Measurements from ENCODE around the gene CEMIP. TPM values are rescaled to one million over a fixed set of nuclear protein-coding genes. Genes with fewer than 3 reads are reported as not detected.

CEMIP gene
- total RNA-seq, 4 donors from 2014 or later: 3.4 to 9.7 (median 4.9) TPM

- no peak for TF ChIP-seq POLR2A (IDR thresholded peaks at IDR 0.05)
- TF ChIP-seq, protein P1, sequence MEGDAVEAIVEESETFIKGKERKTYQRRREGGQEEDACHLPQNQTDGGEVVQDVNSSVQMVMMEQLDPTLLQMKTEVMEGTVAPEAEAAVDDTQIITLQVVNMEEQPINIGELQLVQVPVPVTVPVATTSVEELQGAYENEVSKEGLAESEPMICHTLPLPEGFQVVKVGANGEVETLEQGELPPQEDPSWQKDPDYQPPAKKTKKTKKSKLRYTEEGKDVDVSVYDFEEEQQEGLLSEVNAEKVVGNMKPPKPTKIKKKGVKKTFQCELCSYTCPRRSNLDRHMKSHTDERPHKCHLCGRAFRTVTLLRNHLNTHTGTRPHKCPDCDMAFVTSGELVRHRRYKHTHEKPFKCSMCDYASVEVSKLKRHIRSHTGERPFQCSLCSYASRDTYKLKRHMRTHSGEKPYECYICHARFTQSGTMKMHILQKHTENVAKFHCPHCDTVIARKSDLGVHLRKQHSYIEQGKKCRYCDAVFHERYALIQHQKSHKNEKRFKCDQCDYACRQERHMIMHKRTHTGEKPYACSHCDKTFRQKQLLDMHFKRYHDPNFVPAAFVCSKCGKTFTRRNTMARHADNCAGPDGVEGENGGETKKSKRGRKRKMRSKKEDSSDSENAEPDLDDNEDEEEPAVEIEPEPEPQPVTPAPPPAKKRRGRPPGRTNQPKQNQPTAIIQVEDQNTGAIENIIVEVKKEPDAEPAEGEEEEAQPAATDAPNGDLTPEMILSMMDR (IDR thresholded peaks at IDR 0.05): no peak
- no peak overlapping the region for H3K4me3 ChIP-seq (ENCODE audit: low read depth, poor library complexity, severe bottlenecking)
- no peak for DNase-seq (ENCODE audit: low spot score in 2 of 2)
- WGBS, 2 donors: 96 to 98% methylated on average over 4 of the region's 4 CpGs
- intact Hi-C loops (cut with DNase I; ENCODE audit: low total_unique reads): no loop called here
These were observed 150.5 kb downstream of the CEMIP start for GRCh38 chr15:80929689-80930088.

DNA sequence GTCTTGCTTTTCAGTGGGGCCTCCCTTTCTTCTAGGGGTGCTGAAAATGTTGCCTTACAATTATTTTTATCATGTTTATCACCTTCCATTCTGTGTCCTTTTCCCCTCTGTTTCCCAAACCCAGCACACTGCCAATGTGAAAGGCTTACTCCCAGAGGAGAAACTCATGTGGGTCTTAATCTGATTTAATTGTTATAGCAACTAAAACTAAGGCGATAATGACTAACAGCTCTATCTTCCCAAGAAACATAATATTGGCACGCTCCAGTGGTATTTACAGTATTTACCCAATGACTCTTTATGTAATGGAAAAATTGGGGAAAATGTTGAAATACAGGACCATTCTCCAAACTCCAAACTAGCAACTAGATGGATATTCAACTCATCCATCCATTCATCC lies 152.0 kb downstream of the CEMIP start:
- no peak for DNase-seq (ENCODE audit: low spot score in 2 of 2)
- no peak overlapping the region for H3K4me3 ChIP-seq (ENCODE audit: low read depth, poor library complexity, severe bottlenecking)
- intact Hi-C loops (cut with DNase I; ENCODE audit: low total_unique reads): no loop called here
- no peak for TF ChIP-seq POLR2A (IDR thresholded peaks at IDR 0.05)
- TF ChIP-seq, protein P1 (IDR thresholded peaks at IDR 0.05): no peak
- 86 to 91% methylated on average over 2 of the region's 2 CpGs for WGBS, 2 donors

- no peak for DNase-seq (ENCODE audit: low spot score in 2 of 2)
- intact Hi-C loops (cut with DNase I; ENCODE audit: low total_unique reads): no loop called here
- H3K4me3 ChIP-seq (ENCODE audit: low read depth, poor library complexity, severe bottlenecking): no peak overlapping the region
- TF ChIP-seq POLR2A (IDR thresholded peaks at IDR 0.05): no peak
- TF ChIP-seq, protein P1 (IDR thresholded peaks at IDR 0.05): no peak
- 85 to 92% methylated on average over 20 of the region's 20 CpGs for WGBS, 2 donors
These were observed 152.7 kb downstream of the CEMIP start for GRCh38 chr15:80931721-80932512.

- WGBS, 2 donors: 72 to 86% methylated on average over 5 of the region's 5 CpGs
- no peak for TF ChIP-seq POLR2A (IDR thresholded peaks at IDR 0.05)
- TF ChIP-seq, protein P1 (IDR thresholded peaks at IDR 0.05): no peak
- H3K4me3 ChIP-seq (ENCODE audit: low read depth, poor library complexity, severe bottlenecking): no peak overlapping the region
- intact Hi-C loops (cut with DNase I; ENCODE audit: low total_unique reads): no loop called here
- no peak for DNase-seq (ENCODE audit: low spot score in 2 of 2)
These were observed 153.3 kb downstream of the CEMIP start for GRCh38 chr15:80932513-80932815.

DNA sequence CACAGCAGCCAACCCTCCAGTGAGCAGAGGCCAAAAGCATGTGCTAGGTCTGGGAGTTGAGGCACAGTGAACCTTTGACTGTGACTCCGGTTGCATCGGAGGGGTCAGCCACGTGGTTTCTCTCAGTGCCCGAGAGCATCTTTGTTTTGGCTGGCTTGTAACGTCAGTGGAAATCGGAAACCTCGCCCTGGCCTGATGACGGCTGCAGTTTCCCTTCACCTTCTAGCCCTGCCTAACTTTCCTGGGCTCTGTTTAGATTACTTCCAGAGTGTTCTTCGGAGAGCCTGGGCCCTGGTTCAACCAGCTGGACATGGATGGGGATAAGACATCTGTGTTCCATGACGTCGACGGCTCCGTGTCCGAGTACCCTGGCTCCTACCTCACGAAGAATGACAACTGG lies 153.8 kb downstream of the CEMIP start:
- intact Hi-C loops (cut with DNase I; ENCODE audit: low total_unique reads): no loop called here
- H3K4me3 ChIP-seq (ENCODE audit: low read depth, poor library complexity, severe bottlenecking): no peak overlapping the region
- no peak for TF ChIP-seq POLR2A (IDR thresholded peaks at IDR 0.05)
- TF ChIP-seq, protein P1 (IDR thresholded peaks at IDR 0.05): no peak
- no peak for DNase-seq (ENCODE audit: low spot score in 2 of 2)
- WGBS, 2 donors: 64 to 73% methylated on average over 15 of the region's 15 CpGs

DNA sequence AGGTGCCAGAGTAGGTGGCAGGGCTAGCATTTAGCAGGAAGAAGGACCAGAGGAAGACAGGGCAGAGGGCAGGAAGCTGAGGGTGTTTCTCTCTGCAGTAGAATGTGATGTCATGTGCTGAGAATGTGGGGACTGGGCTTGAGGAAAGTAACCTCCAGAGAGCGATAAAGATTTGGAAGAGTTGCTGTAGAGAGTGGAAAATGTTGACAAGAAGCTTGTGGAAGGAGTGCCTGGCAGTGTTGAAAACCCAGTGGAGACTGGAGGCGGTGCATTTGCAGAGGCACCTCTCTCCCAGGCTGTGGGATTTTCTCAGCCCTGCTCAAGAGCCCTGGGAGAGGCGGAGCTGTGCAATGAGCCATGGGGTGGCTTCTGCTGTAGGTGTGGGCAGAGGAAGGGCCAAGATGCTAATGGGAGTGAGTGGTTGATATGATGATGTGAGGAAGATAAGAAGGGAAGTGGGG lies 155.6 kb downstream of the CEMIP start:
- WGBS, 2 donors: 73 to 76% methylated on average over 3 of the region's 3 CpGs
- DNase-seq (ENCODE audit: low spot score in 2 of 2): no peak
- intact Hi-C loops (cut with DNase I; ENCODE audit: low total_unique reads): no loop called here
- no peak for TF ChIP-seq POLR2A (IDR thresholded peaks at IDR 0.05)
- TF ChIP-seq, protein P1 (IDR thresholded peaks at IDR 0.05): no peak
- H3K4me3 ChIP-seq (ENCODE audit: low read depth, poor library complexity, severe bottlenecking): no peak overlapping the region

Data from lower leg skin (tissue), 4 donors.